Activated T-helper 17 cell treated with anti-CD3 and anti-CD28 coated beads, Interleukin-2, amount 50 U/mL, for 72 hours (primary cell): Measurements from ENCODE around the gene PACS2. TPM values are rescaled to one million over a fixed set of nuclear protein-coding genes. Genes with fewer than 3 reads are reported as not detected.
"Not testable (repeated sequence)": the region's sequence is repeated elsewhere in the genome, so short reads cannot be mapped to it uniquely, and the experiment has no call there.

Experiments used
- ATAC-seq: fragments of 150-1000 bp; cut with Tn5 transposase; replicated peaks from 2 replicates; pipeline ENCODE4 v1.10.0; 2021; ENCODE audit warnings: mild to moderate bottlenecking, moderate library complexity
- H3K27ac Mint-ChIP-seq: one replicate; pipeline ENCODE4 v1.8.0; 2022; ENCODE audit warnings: mixed read lengths
- H3K27me3 Mint-ChIP-seq: one replicate; pipeline ENCODE4 v1.8.0; 2022; ENCODE audit warnings: mixed read lengths
- H3K36me3 Mint-ChIP-seq: one replicate; pipeline ENCODE4 v1.8.0; 2022; ENCODE audit warnings: low read depth, mild to moderate bottlenecking, mixed read lengths
- H3K4me1 Mint-ChIP-seq: one replicate; pipeline ENCODE4 v1.8.0; 2022; ENCODE audit warnings: mixed read lengths
- H3K4me3 Mint-ChIP-seq: one replicate; pipeline ENCODE4 v1.8.0; 2022; ENCODE audit warnings: mild to moderate bottlenecking, mixed read lengths
- H3K9me3 Mint-ChIP-seq: one replicate; pipeline ENCODE4 v1.8.0; 2022; ENCODE audit warnings: mixed read lengths
- total RNA-seq, 2 donors: library from RNA; stranded (reverse); gene quantifications; one replicate each; pipeline ENCODE4 v1.2.3, GENCODE V29; 2022

Gene PACS2
- total RNA-seq, 2 donors from 2014 or later, result 26.4 to 30.0 TPM

GRCh38 chr14:105316968-105317510, 2.5 kb downstream of the PACS2 start:
- no peak overlapping the region for H3K27ac Mint-ChIP-seq
- ATAC-seq, result no peak
- no peaks in the 10 kb centered on the region for H3K36me3 Mint-ChIP-seq
- peak overlapping the region; percentile 13 for H3K4me3 Mint-ChIP-seq
- H3K9me3 Mint-ChIP-seq, result no peaks in the 10 kb centered on the region
- H3K27me3 Mint-ChIP-seq, result no peaks in the 10 kb centered on the region
- H3K4me1 Mint-ChIP-seq, result peaks cover 5% of the 10 kb centered on the region

- Mint-ChIP-seq H3K27ac (no peak overlapping the region), H3K4me3 (peak overlapping the region; percentile 13), H3K4me1 (peaks cover 5% of the 10 kb centered on the region), H3K9me3 (no peaks in the 10 kb centered on the region), H3K36me3 (no peaks in the 10 kb centered on the region), H3K27me3 (no peaks in the 10 kb centered on the region)
- no peak for ATAC-seq
These were observed 3.0 kb downstream of the PACS2 start for GRCh38 chr14:105317546-105317945.

GRCh38 chr14:105322791-105323556, 8.4 kb downstream of the PACS2 start:
- Mint-ChIP-seq H3K27ac (no peak overlapping the region), H3K36me3 (no peaks in the 10 kb centered on the region), H3K27me3 (no peaks in the 10 kb centered on the region), H3K4me1 (peaks cover 12% of the 10 kb centered on the region), H3K9me3 (no peaks in the 10 kb centered on the region), H3K4me3 (no peak overlapping the region)
- no peak for ATAC-seq

GRCh38 chr14:105323663-105324062, 9.1 kb downstream of the PACS2 start:
- Mint-ChIP-seq H3K27ac (no peak overlapping the region), H3K36me3 (no peaks in the 10 kb centered on the region), H3K9me3 (no peaks in the 10 kb centered on the region), H3K4me3 (no peak overlapping the region), H3K27me3 (no peaks in the 10 kb centered on the region), H3K4me1 (peaks cover 12% of the 10 kb centered on the region)
- ATAC-seq, result no peak

- H3K27me3 Mint-ChIP-seq, result no peaks in the 10 kb centered on the region
These were observed 9.7 kb downstream of the PACS2 start for GRCh38 chr14:105324080-105324778.

GRCh38 chr14:105324871-105325270, 10.3 kb downstream of the PACS2 start:
- Mint-ChIP-seq H3K27ac (no peak overlapping the region), H3K4me1 (peaks cover 6% of the 10 kb centered on the region), H3K9me3 (no peaks in the 10 kb centered on the region), H3K36me3 (no peaks in the 10 kb centered on the region), H3K27me3 (no peaks in the 10 kb centered on the region), H3K4me3 (no peak overlapping the region)
- no peak for ATAC-seq

More at GRCh38 chr14:105324080-105324778, 9.7 kb downstream of the PACS2 start:
- Mint-ChIP-seq H3K9me3 (no peaks in the 10 kb centered on the region), H3K36me3 (no peaks in the 10 kb centered on the region), H3K27ac (no peak overlapping the region), H3K4me1 (peaks cover 12% of the 10 kb centered on the region), H3K4me3 (no peak overlapping the region)
- ATAC-seq, result no peak

GRCh38 chr14:105325303-105325702, 10.8 kb downstream of the PACS2 start:
- no peaks in the 10 kb centered on the region for H3K36me3 Mint-ChIP-seq
- peaks cover 6% of the 10 kb centered on the region for H3K4me1 Mint-ChIP-seq
- no peaks in the 10 kb centered on the region for H3K27me3 Mint-ChIP-seq
- H3K4me3 Mint-ChIP-seq, result no peak overlapping the region
- H3K27ac Mint-ChIP-seq, result no peak overlapping the region
- no peak for ATAC-seq
- no peaks in the 10 kb centered on the region for H3K9me3 Mint-ChIP-seq

GRCh38 chr14:105325716-105326567, 11.4 kb downstream of the PACS2 start:
- H3K27me3 Mint-ChIP-seq, result no peaks in the 10 kb centered on the region
- H3K27ac Mint-ChIP-seq, result no peak overlapping the region
- no peaks in the 10 kb centered on the region for H3K9me3 Mint-ChIP-seq
- peaks cover 11% of the 10 kb centered on the region for H3K4me1 Mint-ChIP-seq
- H3K36me3 Mint-ChIP-seq, result no peaks in the 10 kb centered on the region
- no peak overlapping the region for H3K4me3 Mint-ChIP-seq
- no peak for ATAC-seq

- Mint-ChIP-seq H3K27ac (no peak overlapping the region), H3K4me1 (peaks cover 11% of the 10 kb centered on the region), H3K36me3 (no peaks in the 10 kb centered on the region), H3K27me3 (no peaks in the 10 kb centered on the region), H3K9me3 (no peaks in the 10 kb centered on the region), H3K4me3 (no peak overlapping the region)
- no peak for ATAC-seq
These were observed 12.0 kb downstream of the PACS2 start for GRCh38 chr14:105326568-105326867.

- no peaks in the 10 kb centered on the region for H3K36me3 Mint-ChIP-seq
- H3K27ac Mint-ChIP-seq, result no peak overlapping the region
- H3K4me3 Mint-ChIP-seq, result no peak overlapping the region
- H3K9me3 Mint-ChIP-seq, result no peaks in the 10 kb centered on the region
- peaks cover 16% of the 10 kb centered on the region for H3K4me1 Mint-ChIP-seq
- no peak for ATAC-seq
- no peaks in the 10 kb centered on the region for H3K27me3 Mint-ChIP-seq
These were observed 12.5 kb downstream of the PACS2 start for GRCh38 chr14:105326891-105327694.

- H3K27ac Mint-ChIP-seq, H3K4me3 Mint-ChIP-seq, ATAC-seq, H3K36me3 Mint-ChIP-seq, H3K9me3 Mint-ChIP-seq, H3K27me3 Mint-ChIP-seq: not testable (repeated sequence)
- H3K4me1 Mint-ChIP-seq, result peaks cover 17% of the 10 kb centered on the region
These were observed 13.1 kb downstream of the PACS2 start for GRCh38 chr14:105327695-105328045.

- Mint-ChIP-seq H3K4me3 (no peak overlapping the region), H3K27ac (no peak overlapping the region), H3K36me3 (no peaks in the 10 kb centered on the region), H3K4me1 (peaks cover 20% of the 10 kb centered on the region), H3K9me3 (no peaks in the 10 kb centered on the region), H3K27me3 (no peaks in the 10 kb centered on the region)
- no peak for ATAC-seq
These were observed 13.6 kb downstream of the PACS2 start for GRCh38 chr14:105328070-105328677.

- H3K9me3 Mint-ChIP-seq, result no peaks in the 10 kb centered on the region
- no peak for ATAC-seq
- no peaks in the 10 kb centered on the region for H3K27me3 Mint-ChIP-seq
- H3K27ac Mint-ChIP-seq, result no peak overlapping the region
- peaks cover 15% of the 10 kb centered on the region for H3K4me1 Mint-ChIP-seq
- no peak overlapping the region for H3K4me3 Mint-ChIP-seq
- H3K36me3 Mint-ChIP-seq, result no peaks in the 10 kb centered on the region
These were observed 14.3 kb downstream of the PACS2 start for GRCh38 chr14:105328678-105329390.
